ENCODE data around the gene SOD2.

GRCh38 chr6:159726918-159727716, 34.1 kb upstream of the SOD2 start, which contains the start of gene WTAP:
- TF ChIP-seq CTCF (IDR thresholded peaks at IDR 0.05; ENCODE audit: poor library complexity, severe bottlenecking), result no peak
- TF ChIP-seq REST (IDR thresholded peaks at IDR 0.05; ENCODE audit: borderline replicate concordance), result peak; percentile 77
- TF ChIP-seq POLR2AphosphoS5 (IDR thresholded peaks at IDR 0.05), result peak; percentile 96

Data from neural cell (in vitro differentiated cells).